ENCODE data around the gene JPH3.

The JPH3 gene

DNA sequence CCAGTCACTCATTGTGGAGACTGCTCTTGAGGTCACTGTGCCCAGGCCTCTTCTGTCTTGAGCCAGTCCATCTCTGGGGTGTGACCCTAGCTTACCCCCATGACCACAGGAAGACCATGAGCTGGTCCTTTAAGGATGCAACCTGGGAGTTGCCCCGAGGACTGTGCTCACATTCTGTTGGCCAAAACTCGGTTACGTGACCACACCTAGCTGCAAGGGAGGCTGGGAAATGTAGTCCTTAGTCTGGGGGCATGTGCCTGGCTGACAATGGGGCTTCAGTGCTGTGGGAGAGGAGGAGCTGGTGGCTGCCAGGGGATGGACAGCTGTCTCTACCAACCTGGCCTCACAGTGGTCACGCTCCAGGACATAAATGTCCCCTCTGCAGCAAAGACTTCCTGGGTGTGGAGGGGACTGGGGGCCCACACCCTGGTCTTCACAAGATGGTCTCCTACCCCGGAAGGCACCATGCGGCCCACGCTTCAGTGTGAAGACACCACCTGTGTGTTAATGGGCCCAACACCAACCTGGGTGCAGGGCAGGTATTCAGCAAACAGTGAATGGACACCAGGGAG lies 55.4 kb downstream of the JPH3 start:
- H3K9me3 ChIP-seq (ENCODE audit: control insufficient read depth in 5 of 5, low read length in 5 of 5) = peaks cover 6 to 13% (median 10%) of the 10 kb centered on the region in 5 donors
- H3K9ac ChIP-seq (ENCODE audit: low read length in 5 of 5) = no peak overlapping the region
- no peaks in the 10 kb centered on the region for H3K4me1 ChIP-seq (ENCODE audit: control insufficient read depth in 5 of 5, insufficient read depth in 5 of 5, low read length in 5 of 5)
- H3K27ac ChIP-seq (ENCODE audit: low read depth, low read length) = no peak overlapping the region
- H3K4me3 ChIP-seq (ENCODE audit: low read depth in 1 of 5, low read length in 5 of 5) = no peak overlapping the region
- peaks cover 16 to 33% (median 32%) of the 10 kb centered on the region in 5 donors for H3K27me3 ChIP-seq (ENCODE audit: control insufficient read depth in 5 of 5, insufficient read depth in 4 of 5, low read length in 5 of 5)
- H3K36me3 ChIP-seq (ENCODE audit: control insufficient read depth in 5 of 5, insufficient read depth in 5 of 5, low read length in 5 of 5) = no peaks in the 10 kb centered on the region

- no peak overlapping the region for H3K4me3 ChIP-seq (ENCODE audit: low read depth in 1 of 5, low read length in 5 of 5)
- H3K4me1 ChIP-seq (ENCODE audit: control insufficient read depth in 5 of 5, insufficient read depth in 5 of 5, low read length in 5 of 5) = no peaks in the 10 kb centered on the region
- peaks cover 21 to 37% (median 32%) of the 10 kb centered on the region in 5 donors for H3K27me3 ChIP-seq (ENCODE audit: control insufficient read depth in 5 of 5, insufficient read depth in 4 of 5, low read length in 5 of 5)
- peaks cover 6 to 13% (median 11%) of the 10 kb centered on the region in 5 donors for H3K9me3 ChIP-seq (ENCODE audit: control insufficient read depth in 5 of 5, low read length in 5 of 5)
- no peak overlapping the region for H3K9ac ChIP-seq (ENCODE audit: low read length in 5 of 5)
- no peak overlapping the region for H3K27ac ChIP-seq (ENCODE audit: low read depth, low read length)
- H3K36me3 ChIP-seq (ENCODE audit: control insufficient read depth in 5 of 5, insufficient read depth in 5 of 5, low read length in 5 of 5) = no peaks in the 10 kb centered on the region
Measured at GRCh38 chr16:87658564-87659225, 56.4 kb downstream of the JPH3 start.

DNA sequence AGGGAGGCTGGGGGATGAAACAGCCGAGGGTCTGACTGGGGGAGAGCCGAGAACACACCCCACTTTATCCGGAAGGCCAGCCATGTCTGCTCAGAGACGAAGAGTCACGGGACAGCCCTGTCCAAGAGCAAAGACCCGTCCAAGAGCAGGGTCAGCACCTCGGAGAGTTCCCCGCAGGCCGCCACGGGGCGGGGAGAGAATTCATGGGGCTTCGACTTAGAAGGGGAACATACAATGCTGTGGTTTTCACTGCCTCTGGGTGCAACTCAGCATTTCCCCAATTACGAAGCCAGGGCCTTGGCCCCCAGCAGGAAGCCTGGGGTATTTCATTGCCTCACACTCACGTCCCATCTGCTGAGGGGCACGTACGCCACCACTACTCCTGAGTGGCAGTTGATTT lies 59.3 kb downstream of the JPH3 start:
- Histone ChIP-seq H3K27me3 (ENCODE audit: control insufficient read depth in 5 of 5, insufficient read depth in 4 of 5, low read length in 5 of 5) (peaks cover 10 to 38% (median 21%) of the 10 kb centered on the region in 5 donors), H3K4me3 (ENCODE audit: low read depth in 1 of 5, low read length in 5 of 5) (no peak overlapping the region), H3K36me3 (ENCODE audit: control insufficient read depth in 5 of 5, insufficient read depth in 5 of 5, low read length in 5 of 5) (no peaks in the 10 kb centered on the region), H3K27ac (ENCODE audit: low read depth, low read length) (no peak overlapping the region), H3K9me3 (ENCODE audit: control insufficient read depth in 5 of 5, low read length in 5 of 5) (peaks cover 6 to 13% (median 11%) of the 10 kb centered on the region in 5 donors), H3K4me1 (ENCODE audit: control insufficient read depth in 5 of 5, insufficient read depth in 5 of 5, low read length in 5 of 5) (no peaks in the 10 kb centered on the region), H3K9ac (ENCODE audit: low read length in 5 of 5) (no peak overlapping the region)

DNA sequence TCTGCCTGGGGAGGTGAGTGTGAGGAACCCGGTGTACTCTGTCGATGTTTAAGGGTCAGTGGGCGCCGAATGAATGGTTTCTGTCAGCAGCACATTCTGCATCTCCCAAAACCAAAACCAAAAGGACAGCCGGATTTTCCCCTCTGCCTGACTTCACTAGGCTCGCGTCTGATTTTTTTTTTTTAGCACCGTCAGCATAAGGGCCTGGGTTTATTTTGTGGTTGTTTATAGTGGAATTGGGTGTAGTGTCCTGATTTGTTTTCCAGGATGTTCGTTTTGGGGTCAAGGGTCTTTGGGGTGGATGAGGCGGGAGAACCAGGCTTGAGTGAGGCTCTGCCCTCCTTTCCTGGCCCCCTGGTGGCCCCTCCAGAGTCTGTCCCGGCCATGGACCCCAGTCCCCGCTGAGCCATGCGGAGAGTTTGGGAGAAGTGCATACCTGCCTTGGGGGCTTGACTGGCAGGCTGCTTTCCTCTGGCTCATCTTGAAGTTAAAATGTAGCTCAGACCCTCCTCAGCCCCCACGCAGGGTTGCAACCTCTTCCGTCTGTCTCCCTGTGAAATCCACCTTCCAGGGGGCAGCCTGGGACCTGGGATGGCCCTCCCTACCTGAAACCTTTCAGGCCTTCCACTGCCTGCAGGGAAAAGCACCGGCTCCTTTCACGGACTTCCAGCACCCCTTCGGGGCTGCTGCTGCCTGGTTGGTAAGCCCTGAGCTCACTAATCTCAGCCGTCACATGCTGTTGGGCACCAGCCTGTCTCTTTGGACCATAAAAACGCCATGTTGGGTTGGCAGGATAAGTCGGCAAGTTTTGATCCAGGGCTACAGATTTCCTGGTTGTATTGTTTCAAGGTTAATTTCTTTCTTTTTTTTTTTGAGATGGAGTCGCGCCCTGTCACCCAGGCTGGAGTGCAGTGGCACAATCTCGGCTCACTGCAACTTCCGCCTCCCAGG lies 60.2 kb downstream of the JPH3 start:
- Histone ChIP-seq H3K36me3 (ENCODE audit: control insufficient read depth in 5 of 5, insufficient read depth in 5 of 5, low read length in 5 of 5) (no peaks in the 10 kb centered on the region), H3K4me1 (ENCODE audit: control insufficient read depth in 5 of 5, insufficient read depth in 5 of 5, low read length in 5 of 5) (no peaks in the 10 kb centered on the region), H3K4me3 (ENCODE audit: low read depth in 1 of 5, low read length in 5 of 5) (no peak overlapping the region), H3K27ac (ENCODE audit: low read depth, low read length) (no peak overlapping the region), H3K9me3 (ENCODE audit: control insufficient read depth in 5 of 5, low read length in 5 of 5) (peaks cover 4 to 8% (median 7%) of the 10 kb centered on the region in 5 donors), H3K27me3 (ENCODE audit: control insufficient read depth in 5 of 5, insufficient read depth in 4 of 5, low read length in 5 of 5) (peaks cover 9 to 44% (median 23%) of the 10 kb centered on the region in 5 donors), H3K9ac (ENCODE audit: low read length in 5 of 5) (no peak overlapping the region)

DNA sequence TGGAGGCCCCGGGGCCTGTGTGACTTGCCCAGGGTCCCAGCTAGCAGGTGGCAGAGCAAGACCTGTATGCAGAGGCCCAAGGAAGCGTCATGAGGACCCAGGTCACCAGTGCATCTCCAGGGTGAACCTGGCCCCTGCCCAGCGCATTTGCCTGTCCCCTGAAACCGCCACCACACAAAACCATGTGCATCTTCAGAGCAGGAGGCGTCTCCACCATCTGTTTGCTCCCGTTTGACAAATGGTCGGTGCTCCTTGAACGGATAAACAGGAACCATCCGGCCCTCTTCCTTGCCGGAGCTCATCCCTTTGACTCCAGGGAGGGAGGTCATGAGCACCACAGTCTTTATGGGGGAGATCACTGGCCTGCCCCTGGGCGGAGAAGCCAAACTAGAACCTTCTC lies 62.5 kb downstream of the JPH3 start:
- H3K4me1 ChIP-seq (ENCODE audit: control insufficient read depth in 5 of 5, insufficient read depth in 5 of 5, low read length in 5 of 5) = peaks cover 0 to 2% (median 0%) of the 10 kb centered on the region in 5 donors
- peaks cover 0 to 2% (median 0%) of the 10 kb centered on the region in 5 donors for H3K9me3 ChIP-seq (ENCODE audit: control insufficient read depth in 5 of 5, low read length in 5 of 5)
- no peak overlapping the region for H3K4me3 ChIP-seq (ENCODE audit: low read depth in 1 of 5, low read length in 5 of 5)
- no peak overlapping the region for H3K9ac ChIP-seq (ENCODE audit: low read length in 5 of 5)
- peaks cover 11 to 48% (median 20%) of the 10 kb centered on the region in 5 donors for H3K27me3 ChIP-seq (ENCODE audit: control insufficient read depth in 5 of 5, insufficient read depth in 4 of 5, low read length in 5 of 5)
- H3K36me3 ChIP-seq (ENCODE audit: control insufficient read depth in 5 of 5, insufficient read depth in 5 of 5, low read length in 5 of 5) = no peaks in the 10 kb centered on the region
- no peak overlapping the region for H3K27ac ChIP-seq (ENCODE audit: low read depth, low read length)

DNA sequence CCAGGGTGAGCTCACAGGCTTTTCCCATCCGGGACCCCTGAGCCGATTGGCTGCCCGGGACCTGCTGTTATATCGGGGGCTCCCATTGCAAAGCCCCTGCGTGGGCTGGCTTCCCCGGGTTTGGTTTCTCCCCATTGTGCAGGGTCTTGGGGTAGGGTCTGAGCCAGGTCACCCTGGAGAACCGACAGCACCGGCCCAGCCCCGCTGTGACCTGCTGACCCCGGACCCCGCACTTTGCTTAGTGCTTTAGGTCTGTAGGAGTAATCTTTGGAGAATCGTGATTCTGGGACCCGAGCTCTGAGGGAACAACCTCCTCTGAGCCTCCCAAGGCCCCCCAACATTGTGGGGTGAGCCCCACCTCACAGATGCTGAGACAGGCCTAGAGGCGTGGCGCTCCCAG lies 62.9 kb downstream of the JPH3 start:
- Histone ChIP-seq H3K4me3 (ENCODE audit: low read depth in 1 of 5, low read length in 5 of 5) (no peak overlapping the region), H3K4me1 (ENCODE audit: control insufficient read depth in 5 of 5, insufficient read depth in 5 of 5, low read length in 5 of 5) (peaks cover 0 to 2% (median 0%) of the 10 kb centered on the region in 5 donors), H3K9me3 (ENCODE audit: control insufficient read depth in 5 of 5, low read length in 5 of 5) (peaks cover 0 to 2% (median 0%) of the 10 kb centered on the region in 5 donors)

GRCh38 chr16:87666919-87667318 lies 64.6 kb downstream of the JPH3 start:
- H3K9me3 ChIP-seq (ENCODE audit: control insufficient read depth in 5 of 5, low read length in 5 of 5) = peaks cover 0 to 2% (median 0%) of the 10 kb centered on the region in 5 donors
- H3K27ac ChIP-seq (ENCODE audit: low read depth, low read length) = no peak overlapping the region
- peaks cover 13 to 45% (median 23%) of the 10 kb centered on the region in 5 donors for H3K27me3 ChIP-seq (ENCODE audit: control insufficient read depth in 5 of 5, insufficient read depth in 4 of 5, low read length in 5 of 5)
- no peak overlapping the region for H3K9ac ChIP-seq (ENCODE audit: low read length in 5 of 5)
- H3K36me3 ChIP-seq (ENCODE audit: control insufficient read depth in 5 of 5, insufficient read depth in 5 of 5, low read length in 5 of 5) = no peaks in the 10 kb centered on the region
- H3K4me1 ChIP-seq (ENCODE audit: control insufficient read depth in 5 of 5, insufficient read depth in 5 of 5, low read length in 5 of 5) = peaks cover 0 to 2% (median 0%) of the 10 kb centered on the region in 5 donors
- H3K4me3 ChIP-seq (ENCODE audit: low read depth in 1 of 5, low read length in 5 of 5) = no peak overlapping the region

More for the DNA sequence above, 62.9 kb downstream of the JPH3 start:
- H3K36me3 ChIP-seq (ENCODE audit: control insufficient read depth in 5 of 5, insufficient read depth in 5 of 5, low read length in 5 of 5) = no peaks in the 10 kb centered on the region
- H3K9ac ChIP-seq (ENCODE audit: low read length in 5 of 5) = no peak overlapping the region
- H3K27me3 ChIP-seq (ENCODE audit: control insufficient read depth in 5 of 5, insufficient read depth in 4 of 5, low read length in 5 of 5) = peaks cover 11 to 44% (median 18%) of the 10 kb centered on the region in 5 donors
- H3K27ac ChIP-seq (ENCODE audit: low read depth, low read length) = no peak overlapping the region

- Histone ChIP-seq H3K27ac (ENCODE audit: low read depth, low read length) (no peak overlapping the region), H3K9me3 (ENCODE audit: control insufficient read depth in 5 of 5, low read length in 5 of 5) (peaks cover 0 to 2% (median 0%) of the 10 kb centered on the region in 5 donors), H3K27me3 (ENCODE audit: control insufficient read depth in 5 of 5, insufficient read depth in 4 of 5, low read length in 5 of 5) (peaks cover 13 to 45% (median 25%) of the 10 kb centered on the region in 5 donors), H3K4me1 (ENCODE audit: control insufficient read depth in 5 of 5, insufficient read depth in 5 of 5, low read length in 5 of 5) (peaks cover 0 to 2% (median 0%) of the 10 kb centered on the region in 5 donors), H3K9ac (ENCODE audit: low read length in 5 of 5) (no peak overlapping the region), H3K36me3 (ENCODE audit: control insufficient read depth in 5 of 5, insufficient read depth in 5 of 5, low read length in 5 of 5) (no peaks in the 10 kb centered on the region), H3K4me3 (ENCODE audit: low read depth in 1 of 5, low read length in 5 of 5) (no peak overlapping the region)
Measured at GRCh38 chr16:87667443-87667842, 65.1 kb downstream of the JPH3 start.

- no peak overlapping the region for H3K9ac ChIP-seq (ENCODE audit: low read length in 5 of 5)
- no peaks in the 10 kb centered on the region for H3K36me3 ChIP-seq (ENCODE audit: control insufficient read depth in 5 of 5, insufficient read depth in 5 of 5, low read length in 5 of 5)
- peaks cover 13 to 42% (median 26%) of the 10 kb centered on the region in 5 donors for H3K27me3 ChIP-seq (ENCODE audit: control insufficient read depth in 5 of 5, insufficient read depth in 4 of 5, low read length in 5 of 5)
- H3K27ac ChIP-seq (ENCODE audit: low read depth, low read length) = no peak overlapping the region
- no peaks in the 10 kb centered on the region for H3K9me3 ChIP-seq (ENCODE audit: control insufficient read depth in 5 of 5, low read length in 5 of 5)
- H3K4me1 ChIP-seq (ENCODE audit: control insufficient read depth in 5 of 5, insufficient read depth in 5 of 5, low read length in 5 of 5) = peaks cover 0 to 2% (median 0%) of the 10 kb centered on the region in 5 donors
- no peak overlapping the region for H3K4me3 ChIP-seq (ENCODE audit: low read depth in 1 of 5, low read length in 5 of 5)
Measured at GRCh38 chr16:87667946-87668345, 65.6 kb downstream of the JPH3 start.
